ENCODE measurements around the gene TMCO2.

The TMCO2 gene

GRCh38 chr1:40257688-40258444 lies 10.1 kb downstream of the TMCO2 start, which contains the start of gene ZMPSTE24:
Gene ZMPSTE24, plus strand, starts transcription at chr1:40258236. Its CDS starts 36 bp downstream, at chr1:40258272.
- peak; percentile 99 for DNase-seq (ENCODE audit: low read depth)

GRCh38 chr1:40258445-40258769 lies 10.7 kb downstream of the TMCO2 start:
- DNase-seq (ENCODE audit: low read depth), result no peak

- no peak for DNase-seq (ENCODE audit: low read depth)
These were observed 16.6 kb downstream of the TMCO2 start for GRCh38 chr1:40264354-40264781.

- no peak for DNase-seq (ENCODE audit: low read depth)
These were observed 17.6 kb downstream of the TMCO2 start for GRCh38 chr1:40265298-40265697.

GRCh38 chr1:40265919-40266318 lies 18.2 kb downstream of the TMCO2 start:
- DNase-seq (ENCODE audit: low read depth), result no peak

- no peak for DNase-seq (ENCODE audit: low read depth)
These were observed 19.2 kb downstream of the TMCO2 start for GRCh38 chr1:40266786-40267535.

- peak; percentile 98 for DNase-seq (ENCODE audit: low read depth)
These were observed 20.0 kb downstream of the TMCO2 start for GRCh38 chr1:40267767-40268187.

GRCh38 chr1:40268211-40268610 lies 20.5 kb downstream of the TMCO2 start:
- DNase-seq (ENCODE audit: low read depth), result no peak

GRCh38 chr1:40270152-40270834 lies 22.6 kb downstream of the TMCO2 start:
- DNase-seq (ENCODE audit: low read depth), result no peak

GRCh38 chr1:40272653-40273213 lies 25.0 kb downstream of the TMCO2 start:
- no peak for DNase-seq (ENCODE audit: low read depth)

- DNase-seq (ENCODE audit: low read depth), result no peak
These were observed 25.9 kb downstream of the TMCO2 start for GRCh38 chr1:40273547-40274166.

GRCh38 chr1:40274331-40274730 lies 26.6 kb downstream of the TMCO2 start:
- no peak for DNase-seq (ENCODE audit: low read depth)

GRCh38 chr1:40276122-40276521 lies 28.4 kb downstream of the TMCO2 start:
- DNase-seq (ENCODE audit: low read depth), result no peak

GRCh38 chr1:40281853-40282252 lies 34.1 kb downstream of the TMCO2 start:
- no peak for DNase-seq (ENCODE audit: low read depth)

- DNase-seq (ENCODE audit: low read depth), result no peak
These were observed 43.6 kb downstream of the TMCO2 start for GRCh38 chr1:40291293-40291692.

- DNase-seq (ENCODE audit: low read depth), result no peak
These were observed 51.9 kb downstream of the TMCO2 start for GRCh38 chr1:40299366-40300248.

- DNase-seq (ENCODE audit: low read depth), result no peak
These were observed 52.5 kb downstream of the TMCO2 start for GRCh38 chr1:40300249-40300567.

GRCh38 chr1:40300651-40301050 lies 52.9 kb downstream of the TMCO2 start:
- DNase-seq (ENCODE audit: low read depth), result no peak

- DNase-seq (ENCODE audit: low read depth), result no peak
These were observed 53.3 kb downstream of the TMCO2 start for GRCh38 chr1:40301066-40301465.

All from fibroblast of gingiva (primary cell).